Brain microvascular endothelial cell (primary cell): ENCODE data around the gene AMBRA1.
"Not testable (repeated sequence)": the region's sequence is repeated elsewhere in the genome, so short reads cannot be mapped to it uniquely, and the experiment has no call there.

Experiments used
- DNase-seq: peaks from one replicate; pipeline ENCODE4 v3.0.0-alpha.2; 2020
- H3K27ac ChIP-seq: fragments of 250-450 bp; sonication (Bioruptor Pico); 2 replicates; pipeline ENCODE4 v1.5.1; 2020; ENCODE audit warnings: mild to moderate bottlenecking, moderate library complexity
- H3K27me3 ChIP-seq: fragments of 250-450 bp; sonication (Bioruptor Pico); replicated peaks from 2 replicates; pipeline ENCODE4 v1.5.1; 2020; ENCODE audit warnings: mild to moderate bottlenecking
- H3K36me3 ChIP-seq: fragments of 250-450 bp; sonication (Bioruptor Pico); replicated peaks from 2 replicates; pipeline ENCODE4 v1.5.1; 2020; ENCODE audit warnings: mild to moderate bottlenecking
- H3K4me3 ChIP-seq: 2 replicates; pipeline ENCODE4 v1.5.1; 2011; ENCODE audit warnings: low read depth, mild to moderate bottlenecking, control low read depth, low read length, moderate library complexity
- in situ Hi-C: cut with HindIII; loops from 2 replicates; pipeline ENCODE4 v1.10.0; 2017; ENCODE audit warnings: low sequenced_read_pairs, low pct_ligation_motif_present
- TF ChIP-seq, protein P1 (sequence below): IDR thresholded peaks from 2 replicates; pipeline ENCODE4 v1.5.1; 2011; ENCODE audit warnings: low read depth, mild to moderate bottlenecking, moderate library complexity, low read length, control low read depth, inconsistent platforms; ENCODE audit errors: missing control alignments

Gene AMBRA1

GRCh38 chr11:46380340-46381047 is 213.3 kb downstream of the AMBRA1 start:
- no peak for DNase-seq
- H3K27ac ChIP-seq = peak overlapping the region; percentile 50
- peaks cover 21% of the 10 kb centered on the region for H3K36me3 ChIP-seq
- in situ Hi-C loops = no loop called here
- H3K4me3 ChIP-seq = peak overlapping the region; percentile 59
- TF ChIP-seq, protein P1, sequence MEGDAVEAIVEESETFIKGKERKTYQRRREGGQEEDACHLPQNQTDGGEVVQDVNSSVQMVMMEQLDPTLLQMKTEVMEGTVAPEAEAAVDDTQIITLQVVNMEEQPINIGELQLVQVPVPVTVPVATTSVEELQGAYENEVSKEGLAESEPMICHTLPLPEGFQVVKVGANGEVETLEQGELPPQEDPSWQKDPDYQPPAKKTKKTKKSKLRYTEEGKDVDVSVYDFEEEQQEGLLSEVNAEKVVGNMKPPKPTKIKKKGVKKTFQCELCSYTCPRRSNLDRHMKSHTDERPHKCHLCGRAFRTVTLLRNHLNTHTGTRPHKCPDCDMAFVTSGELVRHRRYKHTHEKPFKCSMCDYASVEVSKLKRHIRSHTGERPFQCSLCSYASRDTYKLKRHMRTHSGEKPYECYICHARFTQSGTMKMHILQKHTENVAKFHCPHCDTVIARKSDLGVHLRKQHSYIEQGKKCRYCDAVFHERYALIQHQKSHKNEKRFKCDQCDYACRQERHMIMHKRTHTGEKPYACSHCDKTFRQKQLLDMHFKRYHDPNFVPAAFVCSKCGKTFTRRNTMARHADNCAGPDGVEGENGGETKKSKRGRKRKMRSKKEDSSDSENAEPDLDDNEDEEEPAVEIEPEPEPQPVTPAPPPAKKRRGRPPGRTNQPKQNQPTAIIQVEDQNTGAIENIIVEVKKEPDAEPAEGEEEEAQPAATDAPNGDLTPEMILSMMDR = no peak
- no peaks in the 10 kb centered on the region for H3K27me3 ChIP-seq

DNA sequence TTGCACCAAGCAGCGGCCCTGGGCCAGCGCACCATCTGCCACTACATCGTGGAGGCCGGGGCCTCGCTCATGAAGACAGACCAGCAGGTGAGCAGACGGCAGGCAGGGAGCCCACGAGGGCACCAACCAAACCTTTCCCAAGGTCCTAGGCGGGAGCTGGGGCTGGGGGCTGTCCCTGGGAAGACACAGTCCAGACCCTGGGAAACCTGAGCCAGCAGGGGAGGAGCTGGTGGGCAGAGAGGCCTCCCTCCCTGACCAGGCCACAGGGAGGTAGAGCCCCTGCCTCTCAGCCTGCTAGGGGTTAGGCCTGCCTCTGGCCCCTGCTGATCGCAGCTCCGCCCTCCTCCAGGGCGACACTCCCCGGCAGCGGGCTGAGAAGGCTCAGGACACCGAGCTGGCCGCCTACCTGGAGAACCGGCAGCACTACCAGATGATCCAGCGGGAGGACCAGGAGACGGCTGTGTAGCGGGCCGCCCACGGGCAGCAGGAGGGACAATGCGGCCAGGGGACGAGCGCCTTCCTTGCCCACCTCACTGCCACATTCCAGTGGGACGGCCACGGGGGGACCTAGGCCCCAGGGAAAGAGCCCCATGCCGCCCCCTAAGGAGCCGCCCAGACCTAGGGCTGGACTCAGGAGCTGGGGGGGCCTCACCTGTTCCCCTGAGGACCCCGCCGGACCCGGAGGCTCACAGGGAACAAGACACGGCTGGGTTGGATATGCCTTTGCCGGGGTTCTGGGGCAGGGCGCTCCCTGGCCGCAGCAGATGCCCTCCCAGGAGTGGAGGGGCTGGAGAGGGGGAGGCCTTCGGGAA is 214.1 kb downstream of the AMBRA1 start:
- DNase-seq, H3K27ac ChIP-seq, H3K27me3 ChIP-seq, in situ Hi-C loops, H3K4me3 ChIP-seq: not testable (repeated sequence)
- H3K36me3 ChIP-seq = peaks cover 29% of the 10 kb centered on the region

- Histone ChIP-seq H3K27ac (no peak overlapping the region), H3K27me3 (no peaks in the 10 kb centered on the region), H3K36me3 (peaks cover 36% of the 10 kb centered on the region), H3K4me3 (no peak overlapping the region)
- TF ChIP-seq, protein P1 = no peak
- no peak for DNase-seq
- in situ Hi-C loops = no loop called here
Measured at GRCh38 chr11:46378811-46379481, 214.9 kb downstream of the AMBRA1 start.

DNA sequence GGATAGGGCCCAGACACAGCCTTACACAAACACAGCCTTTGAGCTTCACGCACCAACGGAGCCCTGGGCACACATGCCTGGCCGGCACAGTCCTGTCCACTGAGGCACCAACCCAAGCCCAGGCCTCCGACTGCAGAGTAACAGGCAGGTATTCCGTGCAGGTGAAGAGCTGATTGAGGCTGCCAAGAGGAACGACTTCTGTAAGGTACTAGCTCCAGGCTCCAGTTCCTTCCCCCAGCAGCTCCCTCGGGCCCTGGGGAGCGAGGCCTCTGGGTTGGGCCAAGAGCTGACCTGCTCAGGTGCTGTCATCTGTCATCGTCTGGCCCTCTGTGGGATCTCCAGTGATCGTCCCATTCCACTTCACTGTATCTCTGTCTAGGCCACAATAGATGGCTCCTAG is 215.5 kb downstream of the AMBRA1 start:
- Histone ChIP-seq H3K27ac (no peak overlapping the region), H3K27me3 (no peaks in the 10 kb centered on the region), H3K4me3 (no peak overlapping the region), H3K36me3 (peaks cover 36% of the 10 kb centered on the region)
- DNase-seq = no peak
- TF ChIP-seq, protein P1 = no peak
- in situ Hi-C loops = no loop called here

- Histone ChIP-seq H3K27me3 (no peaks in the 10 kb centered on the region), H3K36me3 (peaks cover 37% of the 10 kb centered on the region), H3K4me3 (no peak overlapping the region), H3K27ac (no peak overlapping the region)
- no peak for DNase-seq
- in situ Hi-C loops = no loop called here
- TF ChIP-seq, protein P1 = no peak
Measured at GRCh38 chr11:46377831-46378230, 216.0 kb downstream of the AMBRA1 start.

DNA sequence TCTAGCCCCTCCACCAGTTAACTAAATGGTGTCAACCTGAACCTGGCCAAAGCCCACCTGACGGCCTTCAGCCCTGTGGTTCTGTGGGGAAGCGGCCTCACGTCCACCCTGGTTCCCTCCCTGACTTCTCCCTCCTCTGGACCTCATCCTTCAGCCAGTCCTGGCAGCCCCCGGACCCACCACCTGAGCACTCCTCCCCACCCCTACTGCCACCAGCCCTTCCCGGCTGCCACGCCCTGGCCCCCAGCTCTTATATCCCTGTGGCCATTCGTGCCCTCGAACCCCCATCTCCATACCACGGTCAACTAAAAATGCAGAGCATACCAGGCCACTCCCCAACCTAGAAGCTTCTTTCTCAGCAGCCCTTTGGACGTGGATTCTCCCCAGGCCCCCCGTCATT is 216.5 kb downstream of the AMBRA1 start:
- Histone ChIP-seq H3K27me3 (no peaks in the 10 kb centered on the region), H3K36me3 (peaks cover 42% of the 10 kb centered on the region), H3K4me3 (no peak overlapping the region), H3K27ac (no peak overlapping the region)
- DNase-seq = no peak
- in situ Hi-C loops = no loop called here
- TF ChIP-seq, protein P1 = no peak
